ENCODE results near the gene PLPPR4. TPM values are rescaled to one million over a fixed set of nuclear protein-coding genes. Genes with fewer than 3 reads are reported as not detected.

Gene PLPPR4
- total and polyA plus RNA-seq, 2 donors (not counting 1 experiment from before 2014, with no cell fraction given) = not detected

DNA sequence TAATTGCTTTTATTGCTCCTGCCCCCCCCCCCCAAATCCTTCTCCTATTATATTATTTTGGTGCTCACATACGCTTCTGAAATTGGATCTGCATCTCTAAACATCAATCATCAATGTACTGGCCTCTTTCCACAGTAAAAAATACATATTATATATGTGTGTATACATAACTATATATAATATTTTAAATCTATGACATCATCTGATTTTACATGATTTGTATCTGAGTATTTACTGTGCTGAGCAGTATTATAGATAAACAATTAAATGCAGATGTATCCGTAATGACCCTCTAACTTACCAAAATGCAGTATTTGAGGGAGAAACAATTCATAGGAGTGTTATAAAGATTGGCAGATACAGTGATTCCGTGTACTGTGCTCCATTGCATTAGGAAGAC, 832 bp downstream of the PLPPR4 start:
- H2AFZ ChIP-seq (ENCODE audit: insufficient read depth, low read depth, low read length, poor library complexity, severe bottlenecking) = no peak overlapping the region
- H3K9ac ChIP-seq (ENCODE audit: low read length) = no peak overlapping the region
- H3K27me3 ChIP-seq (replicated peaks in 1 of 4; ENCODE audit: control extremely low read depth in 1 of 4, control insufficient read depth in 3 of 4, insufficient read depth in 4 of 4, low read length in 3 of 4) = peaks cover 0 to 22% (median 6%) of the 10 kb centered on the region in 4 experiments
- H3K27ac ChIP-seq (ENCODE audit: low read length in 2 of 2) = no peak overlapping the region
- no peaks in the 10 kb centered on the region for H3K36me3 ChIP-seq (replicated peaks in 1 of 2; ENCODE audit: control extremely low read depth in 1 of 2, control insufficient read depth in 1 of 2, extremely low read depth in 1 of 2, insufficient read depth in 2 of 2, low read length in 1 of 2)
- H3K79me2 ChIP-seq (ENCODE audit: control insufficient read depth, insufficient read depth, low read length) = no peaks in the 10 kb centered on the region
- no peaks in the 10 kb centered on the region for H3K4me1 ChIP-seq (ENCODE audit: control insufficient read depth in 2 of 2, insufficient read depth in 2 of 2, low read length in 2 of 2)
- no peak overlapping the region for H3K4me3 ChIP-seq (ENCODE audit: control extremely low read depth in 1 of 5, extremely low read depth in 1 of 5, insufficient read depth in 1 of 5, low read depth in 2 of 5, low read length in 4 of 5)
- DNase-seq = no peak
- Mint-ChIP-seq H3K9me3 (ENCODE audit: insufficient read depth) (peaks cover 3% of the 10 kb centered on the region), H3K27me3 (peaks cover 36% of the 10 kb centered on the region), H3K27ac (no peak overlapping the region), H3K4me3 (no peak overlapping the region), H3K4me1 (no peaks in the 10 kb centered on the region)
- TF ChIP-seq, protein P1, sequence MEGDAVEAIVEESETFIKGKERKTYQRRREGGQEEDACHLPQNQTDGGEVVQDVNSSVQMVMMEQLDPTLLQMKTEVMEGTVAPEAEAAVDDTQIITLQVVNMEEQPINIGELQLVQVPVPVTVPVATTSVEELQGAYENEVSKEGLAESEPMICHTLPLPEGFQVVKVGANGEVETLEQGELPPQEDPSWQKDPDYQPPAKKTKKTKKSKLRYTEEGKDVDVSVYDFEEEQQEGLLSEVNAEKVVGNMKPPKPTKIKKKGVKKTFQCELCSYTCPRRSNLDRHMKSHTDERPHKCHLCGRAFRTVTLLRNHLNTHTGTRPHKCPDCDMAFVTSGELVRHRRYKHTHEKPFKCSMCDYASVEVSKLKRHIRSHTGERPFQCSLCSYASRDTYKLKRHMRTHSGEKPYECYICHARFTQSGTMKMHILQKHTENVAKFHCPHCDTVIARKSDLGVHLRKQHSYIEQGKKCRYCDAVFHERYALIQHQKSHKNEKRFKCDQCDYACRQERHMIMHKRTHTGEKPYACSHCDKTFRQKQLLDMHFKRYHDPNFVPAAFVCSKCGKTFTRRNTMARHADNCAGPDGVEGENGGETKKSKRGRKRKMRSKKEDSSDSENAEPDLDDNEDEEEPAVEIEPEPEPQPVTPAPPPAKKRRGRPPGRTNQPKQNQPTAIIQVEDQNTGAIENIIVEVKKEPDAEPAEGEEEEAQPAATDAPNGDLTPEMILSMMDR (IDR thresholded peaks at IDR 0.05) = no peak
- no peak for TF ChIP-seq EZH2 (IDR thresholded peaks at IDR 0.05; ENCODE audit: borderline replicate concordance, insufficient read depth, low read depth, low read length, poor library complexity, severe bottlenecking)
- intact Hi-C loops (cut with micrococcal nuclease) = no loop called here
- ChIA-PET CTCF (no interaction called here), POLR2A (no interaction called here)
- WGBS (ENCODE audit: insufficient coverage) = 100% methylated on average over 1 of the region's 3 CpGs
- peaks cover 0 to 9% (median 0%) of the 10 kb centered on the region in 3 donors for H3K9me3 ChIP-seq (ENCODE audit: control extremely low read depth in 1 of 3, control insufficient read depth in 2 of 3, insufficient read depth in 1 of 3, low read length in 2 of 3)
- no peaks in the 10 kb centered on the region for H4K20me1 ChIP-seq (ENCODE audit: control insufficient read depth, insufficient read depth, low read length, poor library complexity, severe bottlenecking)
- ATAC-seq (ENCODE audit: low read depth) = no peak
- no peak overlapping the region for H3K4me2 ChIP-seq (replicated peaks; ENCODE audit: low read depth, low read length, poor library complexity, severe bottlenecking)

DNA sequence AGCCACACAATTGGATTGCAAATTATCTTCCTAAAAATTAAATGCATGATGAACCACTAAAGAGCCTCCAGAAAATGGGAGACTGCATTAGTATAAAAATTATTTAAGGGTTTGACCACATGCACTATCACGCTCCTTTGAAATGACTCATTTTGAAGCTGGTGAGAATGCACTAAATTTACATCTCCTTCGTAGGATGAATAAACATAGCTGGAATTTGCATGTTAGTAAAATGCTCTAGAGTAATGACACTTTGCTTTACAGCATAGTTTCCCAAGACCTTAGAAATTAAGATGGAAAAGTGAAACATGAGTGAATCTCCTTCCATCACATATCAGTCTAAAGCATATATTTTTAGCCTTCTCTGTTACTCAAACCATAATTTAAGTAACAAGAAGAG, 2.4 kb downstream of the PLPPR4 start:
- no peaks in the 10 kb centered on the region for H3K79me2 ChIP-seq (ENCODE audit: control insufficient read depth, insufficient read depth, low read length)
- intact Hi-C loops (cut with micrococcal nuclease) = no loop called here
- no peak overlapping the region for H3K27ac Mint-ChIP-seq
- H2AFZ ChIP-seq (ENCODE audit: insufficient read depth, low read depth, low read length, poor library complexity, severe bottlenecking) = no peak overlapping the region
- ATAC-seq (ENCODE audit: low read depth) = no peak
- no peak for DNase-seq
- H3K9me3 ChIP-seq (ENCODE audit: control extremely low read depth in 1 of 3, control insufficient read depth in 2 of 3, insufficient read depth in 1 of 3, low read length in 2 of 3) = peaks cover 0 to 9% (median 0%) of the 10 kb centered on the region in 3 donors
- no peak overlapping the region for H3K4me3 ChIP-seq (ENCODE audit: control extremely low read depth in 1 of 5, extremely low read depth in 1 of 5, insufficient read depth in 1 of 5, low read depth in 2 of 5, low read length in 4 of 5)
- no peak overlapping the region for H3K4me2 ChIP-seq (replicated peaks; ENCODE audit: low read depth, low read length, poor library complexity, severe bottlenecking)
- H3K4me1 Mint-ChIP-seq = no peaks in the 10 kb centered on the region
- no peak overlapping the region for H3K27ac ChIP-seq (ENCODE audit: low read length in 2 of 2)
- H3K9ac ChIP-seq (ENCODE audit: low read length) = no peak overlapping the region
- H4K20me1 ChIP-seq (ENCODE audit: control insufficient read depth, insufficient read depth, low read length, poor library complexity, severe bottlenecking) = no peaks in the 10 kb centered on the region
- peaks cover 36% of the 10 kb centered on the region for H3K27me3 Mint-ChIP-seq
- H3K9me3 Mint-ChIP-seq (ENCODE audit: insufficient read depth) = peaks cover 3% of the 10 kb centered on the region
- no CpG with 5 or more reads among the region's 2 CpGs for WGBS (ENCODE audit: insufficient coverage)
- TF ChIP-seq, protein P1 (IDR thresholded peaks at IDR 0.05) = no peak
- TF ChIP-seq EZH2 (IDR thresholded peaks at IDR 0.05; ENCODE audit: borderline replicate concordance, insufficient read depth, low read depth, low read length, poor library complexity, severe bottlenecking) = no peak
- no peaks in the 10 kb centered on the region for H3K36me3 ChIP-seq (replicated peaks in 1 of 2; ENCODE audit: control extremely low read depth in 1 of 2, control insufficient read depth in 1 of 2, extremely low read depth in 1 of 2, insufficient read depth in 2 of 2, low read length in 1 of 2)
- H3K4me1 ChIP-seq (ENCODE audit: control insufficient read depth in 2 of 2, insufficient read depth in 2 of 2, low read length in 2 of 2) = no peaks in the 10 kb centered on the region
- ChIA-PET CTCF (no interaction called here), POLR2A (no interaction called here)
- no peak overlapping the region for H3K4me3 Mint-ChIP-seq
- H3K27me3 ChIP-seq (replicated peaks in 1 of 4; ENCODE audit: control extremely low read depth in 1 of 4, control insufficient read depth in 3 of 4, insufficient read depth in 4 of 4, low read length in 3 of 4) = peaks cover 0 to 22% (median 6%) of the 10 kb centered on the region in 4 experiments

Data from B cell (primary cell).